Calu3 (cell line): ENCODE results near the gene PARVB. TPM values are rescaled to one million over a fixed set of nuclear protein-coding genes. Genes with fewer than 3 reads are reported as not detected.

Experiments
- BruUV-seq: library from RNA; stranded (reverse); fragments of 400-500 nt; replicated peaks from 2 replicates; lab custom pipeline; 2021; lab: Mats Ljungman, UMichigan
- CTCF ChIA-PET: fragments of 300-600 bp; sonication (Branson Sonifier 250); formaldehyde crosslinking; loops from one replicate; lab custom pipeline; 2022; ENCODE audit warnings: antibody characterized with exemption; lab: Charles Lee
- DNase-seq: peaks from one replicate; pipeline ENCODE4 v3.0.0; 2022
- H3K27ac Mint-ChIP-seq: one replicate; pipeline ENCODE4 v1.8.0; 2022; ENCODE audit warnings: mixed read lengths; ENCODE audit not compliant: unreplicated experiment
- H3K27me3 Mint-ChIP-seq: one replicate; pipeline ENCODE4 v1.8.0; 2022; ENCODE audit warnings: mixed read lengths; ENCODE audit not compliant: unreplicated experiment
- H3K36me3 Mint-ChIP-seq: one replicate; pipeline ENCODE4 v1.8.0; 2022; ENCODE audit warnings: mild to moderate bottlenecking, moderate library complexity, mixed read lengths; ENCODE audit not compliant: insufficient read depth, unreplicated experiment
- H3K4me1 Mint-ChIP-seq: one replicate; pipeline ENCODE4 v1.8.0; 2022; ENCODE audit warnings: mild to moderate bottlenecking, low read depth, mixed read lengths; ENCODE audit not compliant: unreplicated experiment
- H3K4me3 Mint-ChIP-seq: one replicate; pipeline ENCODE4 v1.8.0; 2022; ENCODE audit warnings: mild to moderate bottlenecking, low read depth, moderate library complexity, mixed read lengths; ENCODE audit not compliant: unreplicated experiment
- H3K9me3 Mint-ChIP-seq: one replicate; pipeline ENCODE4 v1.8.0; 2022; ENCODE audit warnings: low read depth, mixed read lengths; ENCODE audit not compliant: unreplicated experiment
- intact Hi-C: fragments of 100-400 bp; cut with micrococcal nuclease; formaldehyde crosslinking; loops from one replicate; pipeline ENCODE4 v1.10.0; 2022; ENCODE audit not compliant: unreplicated experiment
- total RNA-seq: library from RNA; stranded (reverse); gene quantifications from 2 replicates; pipeline ENCODE4 v1.2.3, GENCODE V29; 2022
- TF ChIP-seq, protein P1 (sequence below): fragments of 200-600 bp; IDR thresholded peaks from one replicate; pipeline ENCODE4 v1.8.0; 2022; ENCODE audit warnings: antibody characterized with exemption; ENCODE audit not compliant: unreplicated experiment

PARVB gene
- total RNA-seq, 1 experiment from 2014 or later, result 15.6 TPM

DNA sequence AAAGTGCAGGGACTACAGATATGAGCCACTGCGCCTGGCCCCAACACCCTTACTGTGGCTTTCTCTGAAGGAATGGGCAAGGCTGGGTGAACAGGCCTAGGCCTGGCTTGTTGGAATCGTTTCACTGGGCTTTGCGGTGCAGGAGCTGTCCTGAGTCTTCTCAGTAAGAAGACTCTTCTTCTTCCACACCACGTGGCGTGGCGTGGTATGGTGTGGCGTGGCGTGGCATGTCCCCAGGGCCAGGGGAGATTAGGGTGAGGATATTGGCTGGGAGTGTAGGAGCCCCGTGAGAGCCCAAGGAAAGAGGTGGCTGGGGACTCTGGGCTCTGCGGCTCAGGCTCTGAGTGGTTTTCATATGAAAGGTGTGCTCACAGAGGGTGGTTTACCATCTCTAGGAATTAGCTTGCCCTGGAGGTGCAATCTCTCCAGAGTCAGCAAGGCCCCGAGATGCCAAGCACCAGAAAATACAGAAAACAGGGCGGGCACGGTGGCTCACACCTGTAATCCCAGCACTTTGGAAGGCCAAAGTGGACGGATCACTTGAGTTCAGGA lies 70.7 kb downstream of the PARVB start:
- H3K27me3 Mint-ChIP-seq, result no peaks in the 10 kb centered on the region
- H3K27ac Mint-ChIP-seq, result no peak overlapping the region
- TF ChIP-seq, protein P1, sequence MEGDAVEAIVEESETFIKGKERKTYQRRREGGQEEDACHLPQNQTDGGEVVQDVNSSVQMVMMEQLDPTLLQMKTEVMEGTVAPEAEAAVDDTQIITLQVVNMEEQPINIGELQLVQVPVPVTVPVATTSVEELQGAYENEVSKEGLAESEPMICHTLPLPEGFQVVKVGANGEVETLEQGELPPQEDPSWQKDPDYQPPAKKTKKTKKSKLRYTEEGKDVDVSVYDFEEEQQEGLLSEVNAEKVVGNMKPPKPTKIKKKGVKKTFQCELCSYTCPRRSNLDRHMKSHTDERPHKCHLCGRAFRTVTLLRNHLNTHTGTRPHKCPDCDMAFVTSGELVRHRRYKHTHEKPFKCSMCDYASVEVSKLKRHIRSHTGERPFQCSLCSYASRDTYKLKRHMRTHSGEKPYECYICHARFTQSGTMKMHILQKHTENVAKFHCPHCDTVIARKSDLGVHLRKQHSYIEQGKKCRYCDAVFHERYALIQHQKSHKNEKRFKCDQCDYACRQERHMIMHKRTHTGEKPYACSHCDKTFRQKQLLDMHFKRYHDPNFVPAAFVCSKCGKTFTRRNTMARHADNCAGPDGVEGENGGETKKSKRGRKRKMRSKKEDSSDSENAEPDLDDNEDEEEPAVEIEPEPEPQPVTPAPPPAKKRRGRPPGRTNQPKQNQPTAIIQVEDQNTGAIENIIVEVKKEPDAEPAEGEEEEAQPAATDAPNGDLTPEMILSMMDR, result no peak
- no peaks in the 10 kb centered on the region for H3K36me3 Mint-ChIP-seq
- H3K4me3 Mint-ChIP-seq, result no peak overlapping the region
- intact Hi-C loops, result no loop called here
- DNase-seq, result no peak
- H3K4me1 Mint-ChIP-seq, result no peaks in the 10 kb centered on the region
- H3K9me3 Mint-ChIP-seq, result no peaks in the 10 kb centered on the region
- no TSS peak for BruUV-seq
- CTCF ChIA-PET, result no interaction called here

DNA sequence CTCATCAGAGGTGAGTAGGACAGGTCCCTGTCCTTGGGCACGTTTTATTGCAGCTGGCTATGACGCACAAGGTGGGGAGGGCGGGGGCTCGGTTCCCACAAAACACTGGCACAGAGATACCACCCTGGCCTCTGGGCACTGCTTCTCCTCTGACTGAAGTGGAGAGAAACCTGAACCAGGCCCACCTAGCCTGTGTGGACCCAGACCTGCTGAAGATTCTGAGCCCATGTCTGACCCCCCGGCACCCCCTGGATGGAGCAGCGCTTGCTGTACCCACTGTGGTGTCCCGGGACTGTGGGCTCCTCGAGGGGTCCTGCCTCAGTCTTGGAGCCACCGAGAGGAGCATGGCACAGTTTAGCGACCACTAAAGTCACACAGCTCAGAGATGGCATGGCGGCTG lies 72.6 kb downstream of the PARVB start:
- Mint-ChIP-seq H3K4me1 (no peaks in the 10 kb centered on the region), H3K27ac (no peak overlapping the region), H3K4me3 (no peak overlapping the region), H3K36me3 (no peaks in the 10 kb centered on the region), H3K27me3 (no peaks in the 10 kb centered on the region), H3K9me3 (no peaks in the 10 kb centered on the region)
- intact Hi-C loops, result no loop called here
- no TSS peak for BruUV-seq
- CTCF ChIA-PET, result interaction anchor here (0.9 kb wide), 1 partner anchor 11 kb away, joined by 3 read pairs; no protein-coding TSS in a partner anchor
- DNase-seq, result no peak
- TF ChIP-seq, protein P1, result no peak

DNA sequence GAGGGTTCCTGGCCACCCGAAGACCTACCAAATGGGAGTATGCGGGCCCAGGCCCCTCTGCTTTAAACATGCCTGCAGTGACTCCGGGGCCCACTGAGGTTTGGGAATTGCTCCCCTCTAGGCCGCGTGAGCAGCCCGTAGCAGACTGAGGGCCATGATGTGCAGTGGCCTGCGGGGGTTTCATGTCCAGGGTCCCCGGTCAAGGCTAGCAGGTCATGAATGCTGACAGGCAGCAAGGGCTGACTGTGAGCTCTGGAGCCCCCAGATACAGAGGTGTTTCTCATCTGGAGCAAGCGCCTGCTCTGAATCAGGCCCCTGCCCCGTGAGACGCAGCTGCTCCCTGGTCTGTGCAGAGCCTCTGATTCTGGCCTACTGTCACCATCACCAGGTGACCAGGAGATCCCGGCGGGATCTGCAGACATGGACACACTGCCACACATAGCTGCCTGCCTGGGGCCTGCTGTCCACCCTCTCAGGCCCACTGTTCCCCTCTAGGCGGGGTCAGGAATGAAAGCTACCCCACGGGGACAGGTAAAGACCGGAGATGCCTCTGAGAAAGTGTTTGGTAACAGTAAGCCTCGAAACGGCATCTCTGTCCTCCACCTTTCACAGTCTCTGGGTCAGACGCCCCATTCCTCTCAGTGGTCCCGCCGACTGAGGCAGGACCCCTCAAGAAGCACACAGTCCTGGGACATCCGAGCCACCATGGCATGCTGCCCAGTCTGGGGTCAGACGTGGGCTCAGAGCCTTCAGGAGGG lies 73.3 kb downstream of the PARVB start:
- H3K27ac Mint-ChIP-seq, result no peak overlapping the region
- CTCF ChIA-PET, result interaction anchor here (0.9 kb wide), 1 partner anchor 11 kb away, joined by 3 read pairs; no protein-coding TSS in a partner anchor
- BruUV-seq, result no TSS peak
- H3K27me3 Mint-ChIP-seq, result no peaks in the 10 kb centered on the region
- H3K4me3 Mint-ChIP-seq, result no peak overlapping the region
- no peaks in the 10 kb centered on the region for H3K36me3 Mint-ChIP-seq
- DNase-seq, result no peak
- H3K4me1 Mint-ChIP-seq, result no peaks in the 10 kb centered on the region
- no peaks in the 10 kb centered on the region for H3K9me3 Mint-ChIP-seq
- intact Hi-C loops, result no loop called here
- TF ChIP-seq, protein P1, result no peak

DNA sequence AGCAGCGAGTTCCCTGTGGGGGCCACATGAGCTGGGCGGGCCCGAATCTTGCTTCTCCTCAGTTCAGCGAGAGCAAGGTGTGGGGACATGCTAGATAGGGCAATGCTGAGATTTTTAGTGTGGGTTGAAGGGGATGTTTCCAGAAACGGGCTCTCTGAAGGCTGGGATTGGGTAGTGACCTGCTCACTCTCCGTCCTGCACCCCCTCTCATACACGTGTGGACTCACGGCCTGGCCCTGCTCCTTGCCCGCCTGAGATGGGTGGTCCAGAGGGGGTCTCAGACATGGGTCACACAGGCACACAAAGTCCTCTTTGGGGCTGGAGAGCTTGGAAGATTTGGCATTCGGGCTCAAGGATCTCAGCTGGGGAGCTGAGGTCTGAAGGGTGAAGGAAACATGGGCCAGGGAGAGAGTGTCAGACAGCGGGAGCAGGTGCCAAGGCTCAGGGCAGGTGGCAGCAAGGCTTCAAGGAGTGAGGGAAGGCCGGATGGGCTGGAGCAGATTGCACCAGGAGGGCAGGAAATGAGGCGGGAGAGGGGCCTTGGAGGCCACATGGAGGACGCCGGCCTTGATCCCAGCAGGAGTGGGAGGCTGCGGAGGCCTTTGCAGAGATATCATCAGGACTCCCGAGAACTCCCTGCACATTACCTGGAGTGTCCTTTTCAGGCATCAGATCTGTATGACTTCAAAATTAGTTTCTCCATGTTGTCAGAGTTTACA lies 74.1 kb downstream of the PARVB start:
- Mint-ChIP-seq H3K27ac (no peak overlapping the region), H3K27me3 (no peaks in the 10 kb centered on the region), H3K36me3 (no peaks in the 10 kb centered on the region), H3K4me3 (no peak overlapping the region), H3K9me3 (no peaks in the 10 kb centered on the region), H3K4me1 (no peaks in the 10 kb centered on the region)
- TF ChIP-seq, protein P1, result no peak
- DNase-seq, result no peak
- intact Hi-C loops, result no loop called here
- CTCF ChIA-PET, result no interaction called here
- no TSS peak for BruUV-seq
